Left colon (tissue), 2 donors: ENCODE data around the gene MKX. TPM values are rescaled to one million over a fixed set of nuclear protein-coding genes. Genes with fewer than 3 reads are reported as not detected.
A peak's percentile ranks its signal among the peaks of the same experiment; 100 is the strongest.

Source experiments
- ATAC-seq: fragments of 200-7000 bp; cut with Tn5 transposase; one replicate; pipeline ENCODE4 v1.9.1; 2020; ENCODE audit warnings: mild to moderate bottlenecking, moderate library complexity
- DNase-seq, 2 donors: peaks; one replicate each; pipeline ENCODE4 v3.0.0-alpha.2; 2020
- intact Hi-C, 2 donors: fragments of 100-400 bp; cut with DNase I in 1 of 2; cut with micrococcal nuclease in 1 of 2; formaldehyde crosslinking; loops; one replicate each; pipeline versions ENCODE4 v1.11.2 to v1.14.0; 2022; cut with DNase I, micrococcal nuclease
- total RNA-seq, 2 donors: library from RNA; stranded (reverse); fragmentation: NEBNext Ultra II Directional; extraction: Animal tissue kit (Norgen Biotek cat#: 25700); gene quantifications; one replicate each; pipeline ENCODE4 v1.2.1, GENCODE V29; 2021
- donor health status: DM: no; HTN: no; CAD: no.
- donor health status: DM: yes; HTN: yes; CAD: no.

The MKX gene
- total RNA-seq, 2 donors from 2014 or later: 0.06 to 0.75 TPM

- peak; percentile 32 to 36 for DNase-seq
Measured at GRCh38 chr10:27743877-27744801, 1.5 kb downstream of the MKX start.

GRCh38 chr10:27743012-27743876 is 2.4 kb downstream of the MKX start:
- ATAC-seq: peak; percentile 41
- intact Hi-C loops: loop anchor here in 1 of 2 donors (5.0 kb wide), 1 partner anchor 499 kb away; no protein-coding TSS in a partner anchor
- DNase-seq: peak; percentile 26 to 36

More at GRCh38 chr10:27743877-27744801, 1.5 kb downstream of the MKX start:
- intact Hi-C loops: loop anchor here in 1 of 2 donors (5.0 kb wide), 1 partner anchor 498 kb away; no protein-coding TSS in a partner anchor
- peak; percentile 36 for ATAC-seq

- DNase-seq (peak; percentile 60 to 81), ATAC-seq (peak; percentile 95)
- intact Hi-C loops: loop anchor here in 1 of 2 donors (5.0 kb wide), 1 partner anchor 500 kb away; no protein-coding TSS in a partner anchor
Measured at GRCh38 chr10:27742195-27743011, 3.2 kb downstream of the MKX start.

- ATAC-seq: no peak
- intact Hi-C loops: loop anchor here in 1 of 2 donors (5.0 kb wide), 1 partner anchor 501 kb away; no protein-coding TSS in a partner anchor
- peak; percentile 9 to 25 for DNase-seq
Measured at GRCh38 chr10:27741173-27742091, 4.2 kb downstream of the MKX start.

- intact Hi-C loops: no loop called here
- DNase-seq (no peak), ATAC-seq (no peak)
Measured at GRCh38 chr10:27736396-27736795, 9.2 kb downstream of the MKX start.

- DNase-seq: no peak
- no peak for ATAC-seq
- intact Hi-C loops: no loop called here
Measured at GRCh38 chr10:27730041-27730440, 15.6 kb downstream of the MKX start.

GRCh38 chr10:27728338-27728737 is 17.3 kb downstream of the MKX start:
- DNase-seq (no peak), ATAC-seq (no peak)
- intact Hi-C loops: no loop called here

- intact Hi-C loops: no loop called here
- DNase-seq (no peak), ATAC-seq (no peak)
Measured at GRCh38 chr10:27724287-27724686, 21.3 kb downstream of the MKX start.

- ATAC-seq (no peak), DNase-seq (no peak)
- intact Hi-C loops: no loop called here
Measured at GRCh38 chr10:27723436-27723835, 22.2 kb downstream of the MKX start.

GRCh38 chr10:27720529-27720928 is 25.1 kb downstream of the MKX start:
- intact Hi-C loops: no loop called here
- DNase-seq: no peak
- ATAC-seq: no peak

GRCh38 chr10:27719052-27719451 is 26.6 kb downstream of the MKX start:
- DNase-seq: no peak
- intact Hi-C loops: no loop called here
- no peak for ATAC-seq

GRCh38 chr10:27717861-27718260 is 27.8 kb downstream of the MKX start:
- intact Hi-C loops: no loop called here
- DNase-seq (no peak), ATAC-seq (no peak)

GRCh38 chr10:27717224-27717623 is 28.4 kb downstream of the MKX start:
- intact Hi-C loops: no loop called here
- no peak for ATAC-seq
- no peak for DNase-seq

GRCh38 chr10:27716521-27716920 is 29.1 kb downstream of the MKX start:
- ATAC-seq: no peak
- no peak for DNase-seq
- intact Hi-C loops: no loop called here

GRCh38 chr10:27715505-27715904 is 30.1 kb downstream of the MKX start:
- intact Hi-C loops: no loop called here
- ATAC-seq (no peak), DNase-seq (no peak)

GRCh38 chr10:27714349-27714748 is 31.3 kb downstream of the MKX start:
- no peak for ATAC-seq
- intact Hi-C loops: no loop called here
- no peak for DNase-seq

- ATAC-seq (no peak), DNase-seq (no peak)
- intact Hi-C loops: no loop called here
Measured at GRCh38 chr10:27713941-27714340, 31.7 kb downstream of the MKX start.

- DNase-seq (no peak), ATAC-seq (no peak)
- intact Hi-C loops: no loop called here
Measured at GRCh38 chr10:27710014-27710413, 35.6 kb downstream of the MKX start.
